TTC549 (cell line): ENCODE data around the gene PLAGL1.
A peak's percentile ranks its signal among the peaks of the same experiment; 100 is the strongest.
"Not testable (repeated sequence)": the region's sequence is repeated elsewhere in the genome, so short reads cannot be mapped to it uniquely, and the experiment has no call there.

Source experiments
- FAIRE-seq: peaks from 2 replicates; lab custom pipeline; 2012; peaks lifted over from hg19 to GRCh38; lab: Jason Lieb, UNC

Gene PLAGL1, protein sequence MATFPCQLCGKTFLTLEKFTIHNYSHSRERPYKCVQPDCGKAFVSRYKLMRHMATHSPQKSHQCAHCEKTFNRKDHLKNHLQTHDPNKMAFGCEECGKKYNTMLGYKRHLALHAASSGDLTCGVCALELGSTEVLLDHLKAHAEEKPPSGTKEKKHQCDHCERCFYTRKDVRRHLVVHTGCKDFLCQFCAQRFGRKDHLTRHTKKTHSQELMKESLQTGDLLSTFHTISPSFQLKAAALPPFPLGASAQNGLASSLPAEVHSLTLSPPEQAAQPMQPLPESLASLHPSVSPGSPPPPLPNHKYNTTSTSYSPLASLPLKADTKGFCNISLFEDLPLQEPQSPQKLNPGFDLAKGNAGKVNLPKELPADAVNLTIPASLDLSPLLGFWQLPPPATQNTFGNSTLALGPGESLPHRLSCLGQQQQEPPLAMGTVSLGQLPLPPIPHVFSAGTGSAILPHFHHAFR

DNA sequence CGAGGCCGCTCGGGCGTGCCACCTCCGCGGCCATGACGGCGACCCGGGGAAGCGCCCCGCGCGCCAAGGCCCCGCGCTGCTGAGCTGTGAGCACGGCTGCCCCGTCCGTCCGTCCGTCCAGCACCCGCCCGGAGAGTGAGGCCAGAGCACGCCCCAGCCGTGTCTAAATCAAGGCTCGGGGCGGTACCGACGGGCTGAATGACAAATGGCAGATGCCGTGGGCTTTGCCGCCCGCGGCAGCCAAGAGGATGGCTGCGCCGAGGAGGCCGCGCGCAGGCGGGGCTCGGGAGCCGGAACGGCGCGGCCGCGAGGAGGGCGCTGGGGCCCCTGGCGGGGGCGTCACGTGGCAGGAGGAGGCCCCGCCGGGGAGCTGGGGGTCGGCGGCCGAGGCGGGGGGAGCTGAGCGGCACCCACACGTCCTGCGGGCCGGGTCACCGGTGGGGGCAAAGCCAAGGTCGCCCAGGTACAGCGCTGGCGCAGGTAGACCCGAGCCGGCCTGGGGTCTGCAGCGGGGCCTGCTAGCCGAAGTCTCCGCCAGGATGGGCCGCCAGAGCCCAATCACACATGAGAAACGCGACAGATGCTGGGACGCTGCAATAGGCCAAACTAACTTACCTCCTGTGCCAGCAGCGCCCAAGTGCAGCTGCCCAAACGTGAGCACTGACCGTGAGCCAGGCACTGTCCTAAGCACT is at the start of gene PLAGL1:
PLAGL1 (minus strand) TSS at position 140 of the 692 bp plus-strand sequence. CDS start 60,123 bp downstream, outside the sequence.
- no peak for FAIRE-seq

DNA sequence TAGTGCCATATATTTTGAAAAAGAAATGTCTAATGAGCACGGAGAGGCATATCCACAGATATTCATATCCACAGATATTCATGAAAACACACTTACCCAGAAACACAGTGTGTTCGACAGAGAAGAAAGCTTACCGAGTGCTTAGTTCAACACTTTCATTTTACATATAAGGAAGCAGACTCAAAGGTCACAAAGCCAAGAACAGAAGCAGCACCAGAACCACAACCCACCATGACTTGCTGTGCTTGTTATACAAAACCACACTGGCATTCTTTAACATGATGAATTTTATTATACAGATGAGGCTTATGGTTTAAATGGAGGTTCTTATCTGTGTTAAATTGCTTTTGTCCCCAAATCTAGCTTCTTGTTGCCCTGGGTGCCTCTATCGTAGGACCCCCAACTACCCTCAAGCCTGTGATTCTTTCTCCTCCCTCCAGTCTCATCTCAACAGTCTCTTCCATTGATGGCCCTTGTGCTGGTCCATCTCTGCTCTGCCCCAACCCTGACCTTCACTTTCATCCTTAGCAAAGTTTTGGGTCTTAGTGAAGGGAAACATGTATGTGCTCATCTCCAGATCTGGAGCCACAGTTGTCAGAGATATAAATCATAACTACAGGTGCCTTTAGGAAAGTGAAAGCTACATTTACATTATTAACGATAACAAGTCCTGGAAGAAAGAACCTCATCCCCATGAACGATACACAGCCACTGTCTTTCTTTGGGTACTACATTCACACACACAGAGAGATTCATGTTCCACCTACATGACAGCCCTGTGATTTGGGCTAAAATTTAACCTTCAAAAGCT is 47.3 kb upstream of the PLAGL1 start:
- no peak for FAIRE-seq

DNA sequence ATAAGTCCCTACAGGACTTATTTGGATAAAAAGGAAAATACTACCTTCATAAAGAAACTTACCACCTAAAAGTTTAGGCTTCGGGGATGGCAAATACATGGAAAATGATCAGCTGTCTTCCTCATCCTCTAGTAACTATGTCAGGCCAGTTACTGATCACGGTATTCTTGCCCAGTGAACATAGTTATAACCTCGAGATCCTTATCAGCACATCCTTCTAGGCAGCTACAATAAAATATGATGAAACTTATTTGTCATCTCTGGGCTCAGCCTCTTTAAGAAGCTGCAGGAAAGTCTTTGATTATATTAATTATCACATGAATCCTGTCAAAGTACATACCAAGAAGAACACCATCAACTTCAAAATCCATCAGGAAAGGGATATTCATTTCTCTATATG is 45.5 kb upstream of the PLAGL1 start:
- no peak for FAIRE-seq

DNA sequence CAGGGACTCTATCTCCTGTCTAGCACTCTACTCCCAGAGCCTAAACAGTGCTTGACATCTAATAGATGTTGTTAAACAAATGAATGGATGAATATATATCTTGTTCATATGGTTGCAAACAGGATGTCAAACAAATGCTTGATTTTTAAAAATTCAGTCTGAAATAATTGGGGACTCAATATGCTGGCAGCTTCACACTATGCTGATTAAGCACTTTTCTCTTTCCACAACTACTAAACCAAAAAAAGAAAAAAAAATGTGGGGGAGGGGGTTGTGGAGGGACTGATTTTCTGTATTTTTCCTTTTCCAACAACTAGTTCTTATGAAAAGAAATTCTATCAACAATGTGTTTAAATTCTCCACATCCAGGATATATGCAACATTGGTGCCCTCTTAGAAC is 44.4 kb upstream of the PLAGL1 start:
- no peak for FAIRE-seq

DNA sequence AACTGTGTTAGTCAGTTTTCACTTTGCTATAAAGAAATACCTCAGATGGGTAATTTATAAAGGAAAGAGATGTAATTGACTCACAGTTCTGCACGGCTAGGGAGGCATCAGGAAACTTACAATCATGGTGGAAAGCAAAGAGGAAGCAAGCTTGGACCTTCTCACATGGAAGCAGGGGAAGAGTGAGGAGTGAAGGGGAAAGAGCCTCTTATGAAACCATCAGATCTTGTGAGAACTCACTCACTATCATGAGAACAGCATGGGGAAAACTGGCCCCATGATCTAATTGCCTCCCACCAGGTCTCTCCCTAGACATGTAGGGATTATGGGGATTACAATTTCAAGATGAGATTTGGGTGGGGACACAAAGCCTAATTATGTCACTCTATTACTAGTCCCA is 41.3 kb upstream of the PLAGL1 start:
- FAIRE-seq: no peak

DNA sequence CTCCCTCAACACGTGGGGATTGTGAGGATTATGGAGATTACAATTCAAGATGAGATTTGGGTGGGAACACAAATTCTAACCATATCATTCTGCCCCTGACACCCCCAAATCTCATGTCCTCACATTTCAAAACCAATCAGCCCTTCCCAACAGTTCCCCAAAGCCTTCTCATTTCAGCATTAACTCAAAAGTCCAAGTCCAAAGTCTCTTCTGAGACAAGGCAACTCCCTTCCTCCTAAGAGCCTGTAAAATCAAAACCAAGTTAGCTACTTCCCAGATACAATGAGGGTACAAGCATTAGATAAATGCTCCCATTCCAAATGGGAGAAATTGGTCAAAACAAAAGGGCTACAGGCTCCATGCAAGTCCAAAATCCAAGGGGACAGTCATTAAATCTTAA is 39.6 kb upstream of the PLAGL1 start:
- FAIRE-seq: no peak

DNA sequence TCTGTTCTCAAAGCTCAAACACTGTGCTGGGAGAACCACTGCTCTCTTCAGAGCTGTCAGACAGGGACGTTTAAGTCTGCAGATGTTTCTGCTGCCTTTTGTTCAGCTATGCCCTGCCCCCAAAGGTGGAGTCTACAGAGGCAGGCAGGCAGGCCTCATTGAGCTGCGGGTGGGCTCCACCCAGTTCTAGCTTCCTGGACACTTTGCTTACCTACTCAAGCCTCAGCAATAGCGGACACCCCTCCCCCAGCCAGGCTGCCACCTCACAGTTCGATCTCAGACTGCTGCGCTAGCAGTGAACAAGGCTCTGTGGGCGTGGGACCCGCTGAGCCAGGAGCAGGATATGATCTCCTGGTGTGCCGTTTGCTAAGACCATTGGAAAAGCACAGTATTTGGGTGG is 38.6 kb upstream of the PLAGL1 start:
- not testable (repeated sequence) for FAIRE-seq

DNA sequence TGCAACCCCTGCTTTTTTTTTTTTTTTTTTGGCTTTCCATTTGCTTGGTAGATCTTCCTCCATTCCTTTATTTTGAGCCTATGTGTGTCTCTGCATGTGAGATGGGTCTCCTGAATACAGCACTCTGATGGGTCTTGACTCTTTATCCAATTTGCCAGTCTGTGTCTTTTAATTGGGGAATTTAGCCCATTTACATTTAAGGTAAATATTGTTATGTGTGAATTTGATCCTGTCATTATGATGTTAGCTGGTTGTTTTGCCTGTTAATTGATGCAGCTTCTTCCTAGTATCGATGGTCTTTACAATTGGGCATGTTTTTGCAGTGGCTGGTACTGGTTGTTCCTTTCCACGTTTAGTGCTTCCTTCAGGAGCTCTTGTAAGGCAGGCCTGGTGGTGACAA is 36.9 kb upstream of the PLAGL1 start:
- not testable (repeated sequence) for FAIRE-seq

DNA sequence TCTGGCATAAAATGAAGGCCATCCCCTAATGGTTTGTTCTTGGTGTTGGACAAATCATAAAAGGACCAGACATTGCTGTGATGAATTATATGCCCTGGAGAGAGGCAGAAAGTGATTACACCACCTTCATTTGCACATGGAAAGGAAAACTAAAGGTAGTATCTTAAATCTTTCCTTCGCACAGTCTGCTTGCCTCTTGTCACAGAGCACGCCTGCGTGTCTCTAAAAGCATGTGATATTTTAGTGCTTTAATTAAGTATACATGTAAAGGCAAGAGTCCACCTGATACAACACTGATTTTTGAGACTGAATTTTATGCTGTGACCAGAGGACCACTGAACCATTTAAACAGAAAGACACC is 28.8 kb upstream of the PLAGL1 start:
- FAIRE-seq: no peak

DNA sequence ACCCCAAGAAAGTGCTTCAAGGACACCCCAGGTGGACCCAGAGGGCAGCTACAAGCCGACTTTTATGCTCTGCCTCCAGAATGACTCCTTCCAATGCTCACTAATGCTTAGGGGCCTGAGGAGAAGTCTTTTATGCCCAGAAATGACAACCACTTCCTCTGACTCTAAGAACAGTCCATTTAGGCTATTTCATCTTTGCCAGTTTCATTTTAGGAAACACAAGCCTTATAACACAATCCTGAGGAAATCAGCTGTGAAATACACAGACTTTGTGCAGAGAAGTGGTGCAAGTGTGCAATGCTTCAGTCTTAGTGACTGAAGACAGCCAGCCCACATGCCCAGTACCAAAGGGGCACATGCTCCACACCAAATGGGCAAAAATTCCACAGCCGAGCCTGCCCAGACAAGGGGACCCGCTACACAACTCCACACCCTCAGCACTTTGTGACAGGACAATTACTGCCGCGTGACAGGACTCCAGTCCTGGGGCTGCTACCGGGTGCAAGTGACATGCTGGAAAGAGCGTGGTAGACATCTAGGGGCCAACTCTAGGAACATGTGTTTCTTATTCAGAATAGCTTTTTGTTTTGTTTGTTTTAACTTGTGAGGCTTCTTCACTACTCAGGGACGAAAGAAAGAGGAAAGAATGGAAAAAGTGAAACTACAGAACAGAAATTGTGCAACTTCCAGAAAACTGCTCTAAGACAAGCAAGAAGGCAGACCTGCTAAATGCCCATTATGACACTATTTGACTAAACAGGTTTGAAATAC is 28.2 kb upstream of the PLAGL1 start:
- FAIRE-seq: no peak

DNA sequence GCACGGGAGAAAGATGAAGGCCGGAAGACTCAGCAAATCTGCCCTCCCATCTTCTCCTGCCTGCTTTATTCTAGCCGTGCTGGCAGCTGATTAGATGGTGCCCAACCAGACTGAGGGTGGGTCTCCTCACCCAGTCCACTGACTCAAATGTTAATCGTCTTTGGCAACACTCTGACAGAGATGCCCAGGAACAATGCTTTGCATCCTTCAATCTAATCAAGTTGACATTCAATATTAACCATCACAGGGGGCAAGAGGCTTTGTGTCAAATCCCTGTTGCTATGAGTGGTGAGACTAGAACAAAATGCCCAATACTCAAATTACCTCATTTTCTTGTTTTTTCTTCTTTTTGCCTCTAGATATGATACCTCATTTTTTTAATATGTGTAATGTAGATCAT is 27.4 kb upstream of the PLAGL1 start:
- no peak for FAIRE-seq

DNA sequence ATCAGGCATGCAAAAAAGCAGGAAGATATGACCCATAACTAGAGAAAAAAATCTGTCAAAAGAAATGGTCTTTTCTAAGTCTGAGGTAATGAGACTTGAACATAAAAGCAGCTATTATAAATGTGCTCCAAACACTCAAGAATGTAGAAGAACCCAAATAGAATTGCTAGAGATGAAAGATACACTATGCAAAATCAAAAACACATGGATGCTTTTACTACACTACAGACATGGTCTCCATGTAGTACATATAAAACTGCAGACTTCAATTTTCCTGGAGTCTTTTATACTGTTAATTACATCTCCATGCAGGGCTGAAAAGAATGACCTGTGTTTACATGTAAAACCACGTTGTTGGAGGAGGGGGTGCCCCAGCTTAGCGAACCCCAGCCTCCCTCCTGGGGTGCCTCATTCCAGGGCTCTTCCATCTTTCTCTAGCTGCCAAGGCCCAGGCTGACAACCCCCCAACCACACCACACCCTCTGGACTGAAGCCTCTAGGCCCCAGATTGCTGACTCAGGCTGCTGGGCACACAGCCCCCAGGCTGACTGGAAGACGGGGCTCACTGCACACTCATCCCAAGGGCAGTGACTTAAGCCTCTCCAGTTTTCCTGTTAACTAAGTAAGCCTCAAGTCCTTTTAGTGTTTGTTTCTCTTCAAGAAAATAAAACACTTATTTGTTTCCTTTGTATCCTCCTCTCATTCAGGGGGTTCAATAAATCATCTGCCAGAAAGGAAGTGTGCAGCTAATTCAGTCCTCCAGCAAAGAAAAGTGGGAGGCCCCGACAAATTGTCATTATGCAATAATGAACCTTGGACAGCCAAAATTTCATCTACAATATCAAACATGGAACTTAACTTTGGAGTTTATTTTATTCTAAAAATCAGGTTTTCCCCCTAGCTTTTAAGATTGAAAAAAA is 26.0 kb upstream of the PLAGL1 start:
- FAIRE-seq: no peak

DNA sequence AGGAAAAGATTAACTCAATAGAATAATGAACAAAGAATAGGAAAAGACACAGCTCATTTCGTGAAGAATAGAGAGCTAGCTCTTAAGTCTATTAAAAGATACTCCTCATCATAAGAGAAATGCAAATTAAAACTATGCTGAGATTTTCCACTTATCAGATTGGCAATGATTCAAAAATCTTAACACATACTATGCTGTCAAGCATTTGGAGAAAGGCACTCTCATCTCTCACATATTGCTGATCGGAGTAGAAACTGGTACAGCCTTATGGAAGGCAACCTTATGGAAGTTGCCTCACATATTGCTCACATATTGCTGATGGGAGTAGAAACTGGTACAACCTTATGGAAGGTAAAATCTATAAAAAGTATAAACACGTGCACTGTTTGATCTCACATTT is 21.4 kb upstream of the PLAGL1 start:
- no peak for FAIRE-seq

DNA sequence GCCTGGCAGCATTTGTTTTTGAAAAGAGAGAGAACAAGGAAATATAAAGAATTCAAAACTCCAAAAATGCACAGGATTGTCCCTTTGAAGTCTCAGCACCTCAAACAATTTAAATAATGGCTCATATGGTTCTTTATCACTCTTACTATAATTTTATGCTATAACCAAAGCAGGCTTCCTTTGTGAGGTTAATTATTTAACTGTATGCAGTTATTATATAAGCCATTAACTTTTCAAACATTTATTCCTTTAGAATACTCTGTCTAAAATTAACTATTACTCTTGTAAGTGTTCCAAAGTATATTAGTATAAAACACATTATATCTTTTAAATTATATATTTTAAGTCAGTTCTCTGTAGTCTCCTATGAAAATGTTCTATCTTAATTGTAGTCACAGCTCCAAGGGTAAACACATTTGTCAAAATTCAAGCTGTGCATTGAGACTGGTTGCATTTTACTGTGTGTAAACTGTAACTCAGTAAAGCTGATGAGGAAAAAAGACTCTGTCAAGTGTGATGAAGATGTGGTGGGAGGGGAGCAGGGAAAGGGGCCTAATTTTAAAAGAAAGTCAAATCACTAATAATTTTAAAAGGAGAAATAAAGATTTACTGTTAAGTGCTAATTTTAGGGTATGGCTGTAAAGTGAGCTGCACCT is 20.0 kb upstream of the PLAGL1 start:
- FAIRE-seq: no peak

DNA sequence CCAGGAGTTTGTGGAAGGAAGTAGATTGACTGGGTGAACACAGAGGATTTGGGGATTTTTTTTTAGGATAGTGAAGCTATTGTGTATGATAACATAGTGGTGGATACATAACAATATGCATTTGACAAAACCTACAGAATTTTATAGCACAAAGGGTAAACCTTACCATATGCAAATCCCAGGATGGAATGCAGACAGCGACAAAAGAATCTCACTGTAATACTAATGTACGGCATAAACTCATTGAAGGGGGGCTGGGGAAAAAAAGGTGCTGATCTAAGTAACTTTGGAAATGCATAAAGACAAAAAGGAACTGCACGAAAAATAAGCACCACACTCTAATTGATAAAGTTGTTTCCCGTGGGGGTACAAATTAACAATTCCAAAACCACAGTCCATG is 15.2 kb upstream of the PLAGL1 start:
- FAIRE-seq: no peak

DNA sequence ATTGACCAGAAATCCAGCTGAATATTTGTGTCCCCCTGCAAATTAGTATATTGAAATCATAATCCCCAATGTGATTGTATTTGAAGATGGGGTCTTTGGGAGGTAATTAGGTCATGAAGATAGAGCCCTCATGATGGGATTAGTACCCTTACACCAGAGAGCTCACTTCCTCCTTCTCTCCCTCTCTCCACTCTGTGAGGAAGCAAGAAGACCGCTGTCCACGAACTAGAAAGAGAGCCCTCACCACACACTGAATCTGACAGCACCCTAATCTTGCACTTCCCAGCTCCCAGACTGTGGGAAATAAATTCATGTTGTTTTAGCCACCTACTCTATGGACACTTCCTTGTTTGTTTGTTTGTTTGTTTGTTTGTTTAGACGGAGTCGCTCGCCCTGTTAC is 11.9 kb upstream of the PLAGL1 start:
- no peak for FAIRE-seq

DNA sequence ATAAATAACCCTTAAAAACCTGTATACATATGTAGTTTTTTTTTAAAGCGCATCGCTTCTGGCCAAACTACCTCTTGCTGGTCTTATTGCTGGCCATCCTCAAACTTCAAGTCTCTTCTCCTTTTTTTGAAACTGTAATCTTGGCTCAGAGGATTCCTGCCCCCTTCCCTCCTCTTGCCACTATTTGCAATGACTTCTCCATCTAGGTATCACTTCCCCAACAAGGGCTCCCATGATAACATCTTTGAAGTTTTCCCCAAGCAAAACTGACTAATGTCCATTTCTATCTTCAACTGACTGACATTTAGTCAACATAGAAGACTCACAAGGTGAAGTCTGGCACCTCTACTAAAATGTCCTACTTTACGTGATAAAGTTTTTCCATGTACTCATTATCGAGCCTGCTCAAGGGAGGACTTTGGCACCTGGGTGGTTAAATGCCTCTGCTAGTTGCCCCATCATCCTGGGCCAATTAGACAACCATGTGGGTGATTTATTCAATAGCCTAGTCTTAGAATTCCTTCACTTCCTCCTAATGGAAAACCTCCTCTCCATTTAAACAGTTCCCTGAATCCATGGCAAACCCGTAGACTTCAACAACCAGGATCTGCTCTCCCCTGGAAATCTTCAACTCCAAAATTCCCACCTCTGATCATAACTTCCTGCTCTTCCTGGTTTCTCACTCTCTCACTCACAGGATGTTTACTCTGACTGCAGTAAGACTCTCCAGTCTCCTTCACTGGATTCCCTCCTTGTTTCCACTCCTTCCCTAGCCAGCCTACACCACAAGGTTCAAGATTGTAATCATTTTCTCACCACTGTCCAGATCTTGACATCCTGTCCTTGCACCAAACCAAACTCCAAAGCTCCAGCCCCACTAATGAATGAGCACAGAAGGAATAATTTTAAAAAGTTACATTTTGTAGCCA is 9.4 kb upstream of the PLAGL1 start:
- FAIRE-seq: no peak

DNA sequence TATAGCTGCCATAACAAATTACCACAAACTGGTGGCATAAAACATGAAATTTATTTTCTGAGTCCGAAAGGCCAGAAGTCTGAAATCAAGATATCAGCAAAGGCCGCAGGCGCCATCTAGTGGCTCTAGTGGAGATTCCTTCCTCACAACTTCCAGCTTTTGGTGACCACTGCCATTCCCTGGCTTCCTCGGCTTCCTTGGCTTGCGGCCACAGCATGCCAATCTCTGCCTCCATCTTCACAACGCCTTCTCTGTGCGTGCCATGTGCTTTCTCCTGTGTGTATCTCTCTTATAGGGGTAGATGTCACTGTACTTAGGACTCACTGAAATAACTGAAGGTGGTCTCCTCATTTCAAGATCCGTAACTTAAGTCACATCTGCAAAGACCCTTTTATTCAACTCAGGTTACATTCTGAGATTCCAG is 5.4 kb upstream of the PLAGL1 start:
- FAIRE-seq: peak; percentile 82

DNA sequence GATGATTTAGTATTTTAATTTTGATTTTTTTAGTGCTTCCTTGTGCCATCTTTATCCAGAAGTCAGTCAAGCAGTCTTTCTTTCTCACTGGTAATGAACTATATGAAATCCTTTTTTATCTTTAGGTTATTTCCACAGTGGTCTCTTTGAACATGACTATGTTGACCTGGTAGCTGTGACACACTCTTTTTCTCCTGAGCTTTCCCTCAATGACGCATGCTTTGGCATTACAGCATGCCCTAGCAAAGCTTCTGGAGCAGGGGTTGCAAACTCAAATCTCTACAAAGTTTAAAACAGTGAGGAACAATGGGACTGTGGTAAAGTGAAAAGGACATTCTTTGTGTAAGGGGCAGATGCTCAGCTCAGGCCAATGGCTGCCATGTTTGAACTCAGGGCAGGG is 4.5 kb upstream of the PLAGL1 start:
- FAIRE-seq: no peak
